ENCODE measurements around the gene MTMR2. TPM values are rescaled to one million over a fixed set of nuclear protein-coding genes. Genes with fewer than 3 reads are reported as not detected.

The MTMR2 gene
- total and polyA plus RNA-seq, 2 donors (not counting 1 experiment from before 2014, with no cell fraction given) = 4.8 to 15.4 TPM

DNA sequence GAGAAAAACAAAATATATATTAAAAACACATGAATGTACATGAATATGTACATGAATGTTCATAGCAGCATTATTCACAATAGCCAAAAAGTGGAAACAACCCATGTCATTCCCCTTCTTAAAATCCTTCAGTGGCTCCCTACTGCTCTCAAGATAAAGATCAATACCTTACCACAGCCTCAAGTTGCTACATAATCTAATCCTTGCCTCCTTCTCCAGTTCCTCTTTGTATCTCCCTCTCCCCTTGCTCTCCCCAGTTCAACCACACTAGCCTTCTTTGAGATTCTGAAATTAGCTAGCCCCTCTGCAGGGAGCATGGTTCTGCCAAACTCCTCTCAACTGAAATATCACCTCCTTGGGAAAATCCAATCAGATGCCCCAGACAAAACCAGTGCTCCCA is 28.1 kb downstream of the MTMR2 start:
- H3K9ac ChIP-seq (ENCODE audit: low read length) = no peak overlapping the region
- no peaks in the 10 kb centered on the region for H3K36me3 ChIP-seq (replicated peaks in 1 of 2; ENCODE audit: control extremely low read depth in 1 of 2, control insufficient read depth in 1 of 2, extremely low read depth in 1 of 2, insufficient read depth in 2 of 2, low read length in 1 of 2)
- ChIA-PET CTCF (no interaction called here), POLR2A (no interaction called here)
- DNase-seq (no peak), ATAC-seq (ENCODE audit: low read depth) (no peak)
- no peaks in the 10 kb centered on the region for H3K27me3 Mint-ChIP-seq
- no peak overlapping the region for H3K4me3 Mint-ChIP-seq
- H3K27me3 ChIP-seq (replicated peaks in 1 of 4; ENCODE audit: control extremely low read depth in 1 of 4, control insufficient read depth in 3 of 4, insufficient read depth in 4 of 4, low read length in 3 of 4) = no peaks in the 10 kb centered on the region
- no peak overlapping the region for H3K27ac Mint-ChIP-seq
- TF ChIP-seq, protein P1, sequence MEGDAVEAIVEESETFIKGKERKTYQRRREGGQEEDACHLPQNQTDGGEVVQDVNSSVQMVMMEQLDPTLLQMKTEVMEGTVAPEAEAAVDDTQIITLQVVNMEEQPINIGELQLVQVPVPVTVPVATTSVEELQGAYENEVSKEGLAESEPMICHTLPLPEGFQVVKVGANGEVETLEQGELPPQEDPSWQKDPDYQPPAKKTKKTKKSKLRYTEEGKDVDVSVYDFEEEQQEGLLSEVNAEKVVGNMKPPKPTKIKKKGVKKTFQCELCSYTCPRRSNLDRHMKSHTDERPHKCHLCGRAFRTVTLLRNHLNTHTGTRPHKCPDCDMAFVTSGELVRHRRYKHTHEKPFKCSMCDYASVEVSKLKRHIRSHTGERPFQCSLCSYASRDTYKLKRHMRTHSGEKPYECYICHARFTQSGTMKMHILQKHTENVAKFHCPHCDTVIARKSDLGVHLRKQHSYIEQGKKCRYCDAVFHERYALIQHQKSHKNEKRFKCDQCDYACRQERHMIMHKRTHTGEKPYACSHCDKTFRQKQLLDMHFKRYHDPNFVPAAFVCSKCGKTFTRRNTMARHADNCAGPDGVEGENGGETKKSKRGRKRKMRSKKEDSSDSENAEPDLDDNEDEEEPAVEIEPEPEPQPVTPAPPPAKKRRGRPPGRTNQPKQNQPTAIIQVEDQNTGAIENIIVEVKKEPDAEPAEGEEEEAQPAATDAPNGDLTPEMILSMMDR (IDR thresholded peaks at IDR 0.05) = no peak
- TF ChIP-seq EZH2 (IDR thresholded peaks at IDR 0.05; ENCODE audit: borderline replicate concordance, insufficient read depth, low read depth, low read length, poor library complexity, severe bottlenecking) = no peak
- H3K9me3 ChIP-seq (ENCODE audit: control extremely low read depth in 1 of 3, control insufficient read depth in 2 of 3, insufficient read depth in 1 of 3, low read length in 2 of 3) = no peaks in the 10 kb centered on the region
- no peak overlapping the region for H2AFZ ChIP-seq (ENCODE audit: insufficient read depth, low read depth, low read length, poor library complexity, severe bottlenecking)
- H3K27ac ChIP-seq (ENCODE audit: low read length in 2 of 2) = no peak overlapping the region
- H3K4me2 ChIP-seq (replicated peaks; ENCODE audit: low read depth, low read length, poor library complexity, severe bottlenecking) = no peak overlapping the region
- H3K4me1 Mint-ChIP-seq = peaks cover 3% of the 10 kb centered on the region
- no peaks in the 10 kb centered on the region for H3K79me2 ChIP-seq (ENCODE audit: control insufficient read depth, insufficient read depth, low read length)
- no peaks in the 10 kb centered on the region for H3K9me3 Mint-ChIP-seq (ENCODE audit: insufficient read depth)
- no peaks in the 10 kb centered on the region for H3K4me1 ChIP-seq (ENCODE audit: control insufficient read depth in 2 of 2, insufficient read depth in 2 of 2, low read length in 2 of 2)
- intact Hi-C loops (cut with micrococcal nuclease) = no loop called here
- H4K20me1 ChIP-seq (ENCODE audit: control insufficient read depth, insufficient read depth, low read length, poor library complexity, severe bottlenecking) = peaks cover 5% of the 10 kb centered on the region
- H3K4me3 ChIP-seq (ENCODE audit: control extremely low read depth in 1 of 5, extremely low read depth in 1 of 5, insufficient read depth in 1 of 5, low read depth in 2 of 5, low read length in 4 of 5) = no peak overlapping the region

DNA sequence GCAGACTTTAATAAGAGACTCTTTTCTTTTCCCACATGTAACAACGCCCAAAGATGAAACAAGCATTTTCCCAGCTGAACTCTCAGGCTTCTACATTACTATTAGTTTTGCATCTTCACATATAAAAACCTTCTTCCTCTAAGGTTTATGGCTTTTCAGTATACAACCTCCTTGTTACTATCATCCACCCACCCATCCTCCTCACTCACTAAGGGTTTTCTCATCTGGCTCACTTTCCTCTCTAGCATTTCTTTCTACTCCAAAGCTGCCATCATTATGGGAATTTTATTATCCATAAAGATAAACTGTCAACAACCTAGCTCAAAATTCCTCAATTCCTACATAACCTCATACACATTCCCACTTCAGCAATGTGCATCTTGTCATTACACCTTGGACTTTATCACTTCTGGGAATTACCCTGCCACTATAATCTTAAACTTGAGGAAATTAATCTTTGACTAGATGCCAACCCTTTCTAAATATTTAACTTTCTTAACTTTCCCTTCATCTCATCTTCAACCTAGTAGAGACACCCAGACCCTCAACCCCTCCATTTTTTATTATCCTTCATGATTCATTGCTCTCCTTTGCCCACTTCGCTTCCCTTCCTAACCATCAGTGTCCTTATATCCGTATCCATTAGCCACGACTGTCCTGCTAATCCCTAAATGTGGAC is 30.9 kb downstream of the MTMR2 start:
- WGBS (ENCODE audit: insufficient coverage) = 96% methylated on average over 4 of the region's 4 CpGs
- Mint-ChIP-seq H3K27ac (no peak overlapping the region), H3K9me3 (ENCODE audit: insufficient read depth) (no peaks in the 10 kb centered on the region), H3K4me1 (peaks cover 3% of the 10 kb centered on the region), H3K4me3 (no peak overlapping the region), H3K27me3 (no peaks in the 10 kb centered on the region)
- no peak overlapping the region for H3K4me2 ChIP-seq (replicated peaks; ENCODE audit: low read depth, low read length, poor library complexity, severe bottlenecking)
- no peak overlapping the region for H3K9ac ChIP-seq (ENCODE audit: low read length)
- H2AFZ ChIP-seq (ENCODE audit: insufficient read depth, low read depth, low read length, poor library complexity, severe bottlenecking) = no peak overlapping the region
- intact Hi-C loops (cut with micrococcal nuclease) = no loop called here
- no peaks in the 10 kb centered on the region for H3K27me3 ChIP-seq (replicated peaks in 1 of 4; ENCODE audit: control extremely low read depth in 1 of 4, control insufficient read depth in 3 of 4, insufficient read depth in 4 of 4, low read length in 3 of 4)
- no peaks in the 10 kb centered on the region for H3K9me3 ChIP-seq (ENCODE audit: control extremely low read depth in 1 of 3, control insufficient read depth in 2 of 3, insufficient read depth in 1 of 3, low read length in 2 of 3)
- ATAC-seq (ENCODE audit: low read depth) (no peak), DNase-seq (no peak)
- H4K20me1 ChIP-seq (ENCODE audit: control insufficient read depth, insufficient read depth, low read length, poor library complexity, severe bottlenecking) = peaks cover 5% of the 10 kb centered on the region
- no peaks in the 10 kb centered on the region for H3K79me2 ChIP-seq (ENCODE audit: control insufficient read depth, insufficient read depth, low read length)
- H3K27ac ChIP-seq (ENCODE audit: low read length in 2 of 2) = no peak overlapping the region
- POLR2A ChIA-PET = no interaction called here
- no peak overlapping the region for H3K4me3 ChIP-seq (ENCODE audit: control extremely low read depth in 1 of 5, extremely low read depth in 1 of 5, insufficient read depth in 1 of 5, low read depth in 2 of 5, low read length in 4 of 5)
- CTCF ChIA-PET = interaction anchor here (1.2 kb wide), 1 partner anchor 10 kb away, joined by 3 read pairs; no protein-coding TSS in a partner anchor
- no peaks in the 10 kb centered on the region for H3K4me1 ChIP-seq (ENCODE audit: control insufficient read depth in 2 of 2, insufficient read depth in 2 of 2, low read length in 2 of 2)
- TF ChIP-seq EZH2 (IDR thresholded peaks at IDR 0.05; ENCODE audit: borderline replicate concordance, insufficient read depth, low read depth, low read length, poor library complexity, severe bottlenecking) = no peak
- TF ChIP-seq, protein P1 (IDR thresholded peaks at IDR 0.05) = no peak
- no peaks in the 10 kb centered on the region for H3K36me3 ChIP-seq (replicated peaks in 1 of 2; ENCODE audit: control extremely low read depth in 1 of 2, control insufficient read depth in 1 of 2, extremely low read depth in 1 of 2, insufficient read depth in 2 of 2, low read length in 1 of 2)

Measured in B cell (primary cell).